ENCODE results near the gene SIGLEC1. TPM values are rescaled to one million over a fixed set of nuclear protein-coding genes. Genes with fewer than 3 reads are reported as not detected.

Gene SIGLEC1
- total RNA-seq, 2 donors from 2014 or later: 12.2 to 45.5 TPM

GRCh38 chr20:3697588-3698305, 14.7 kb downstream of the SIGLEC1 start:
- no peak for DNase-seq (ENCODE audit: low spot score)
- TF ChIP-seq CTCF (IDR thresholded peaks at IDR 0.05): no peak
- ATAC-seq (ENCODE audit: insufficient number of reproducible peaks, low FRiP score, low read depth): no peak
- Histone ChIP-seq H3K27me3 (replicated peaks; ENCODE audit: insufficient read depth) (no peaks in the 10 kb centered on the region), H3K4me3 (no peak overlapping the region), H3K36me3 (no peaks in the 10 kb centered on the region), H3K9me3 (no peaks in the 10 kb centered on the region), H3K4me1 (ENCODE audit: control insufficient read depth in 1 of 2, low read depth in 2 of 2) (no peaks in the 10 kb centered on the region), H3K27ac (no peak overlapping the region)

GRCh38 chr20:3696745-3697587, 15.4 kb downstream of the SIGLEC1 start:
- Histone ChIP-seq H3K4me3 (no peak overlapping the region), H3K27me3 (replicated peaks; ENCODE audit: insufficient read depth) (no peaks in the 10 kb centered on the region), H3K9me3 (no peaks in the 10 kb centered on the region), H3K4me1 (ENCODE audit: control insufficient read depth in 1 of 2, low read depth in 2 of 2) (no peaks in the 10 kb centered on the region), H3K27ac (no peak overlapping the region), H3K36me3 (no peaks in the 10 kb centered on the region)
- no peak for DNase-seq (ENCODE audit: low spot score)
- TF ChIP-seq CTCF (IDR thresholded peaks at IDR 0.05): no peak
- ATAC-seq (ENCODE audit: insufficient number of reproducible peaks, low FRiP score, low read depth): no peak

GRCh38 chr20:3696200-3696599, 16.2 kb downstream of the SIGLEC1 start:
- H3K4me3 ChIP-seq: no peak overlapping the region
- H3K9me3 ChIP-seq: no peaks in the 10 kb centered on the region
- TF ChIP-seq CTCF (IDR thresholded peaks at IDR 0.05): peak; percentile 34
- H3K36me3 ChIP-seq: no peaks in the 10 kb centered on the region
- no peak for ATAC-seq (ENCODE audit: insufficient number of reproducible peaks, low FRiP score, low read depth)
- H3K27ac ChIP-seq: no peak overlapping the region
- DNase-seq (ENCODE audit: low spot score): no peak
- no peaks in the 10 kb centered on the region for H3K27me3 ChIP-seq (replicated peaks; ENCODE audit: insufficient read depth)
- no peaks in the 10 kb centered on the region for H3K4me1 ChIP-seq (ENCODE audit: control insufficient read depth in 1 of 2, low read depth in 2 of 2)

GRCh38 chr20:3694864-3695263, 17.5 kb downstream of the SIGLEC1 start:
- ATAC-seq (ENCODE audit: insufficient number of reproducible peaks, low FRiP score, low read depth) (no peak), DNase-seq (ENCODE audit: low spot score) (no peak)
- H3K27ac ChIP-seq: no peak overlapping the region
- H3K9me3 ChIP-seq: no peaks in the 10 kb centered on the region
- H3K4me1 ChIP-seq (ENCODE audit: control insufficient read depth in 1 of 2, low read depth in 2 of 2): no peaks in the 10 kb centered on the region
- no peaks in the 10 kb centered on the region for H3K27me3 ChIP-seq (replicated peaks; ENCODE audit: insufficient read depth)
- TF ChIP-seq CTCF (IDR thresholded peaks at IDR 0.05): no peak
- H3K4me3 ChIP-seq: no peak overlapping the region
- H3K36me3 ChIP-seq: no peaks in the 10 kb centered on the region

- Histone ChIP-seq H3K36me3 (no peaks in the 10 kb centered on the region), H3K9me3 (no peaks in the 10 kb centered on the region), H3K4me1 (ENCODE audit: control insufficient read depth in 1 of 2, low read depth in 2 of 2) (no peaks in the 10 kb centered on the region), H3K4me3 (no peak overlapping the region), H3K27me3 (replicated peaks; ENCODE audit: insufficient read depth) (no peaks in the 10 kb centered on the region), H3K27ac (no peak overlapping the region)
- TF ChIP-seq CTCF (IDR thresholded peaks at IDR 0.05): no peak
- DNase-seq (ENCODE audit: low spot score) (no peak), ATAC-seq (ENCODE audit: insufficient number of reproducible peaks, low FRiP score, low read depth) (no peak)
Observed at GRCh38 chr20:3693376-3693775, 19.0 kb downstream of the SIGLEC1 start.
